HepG2 (cell line): ENCODE measurements around the gene JMJD4. TPM values are rescaled to one million over a fixed set of nuclear protein-coding genes. Genes with fewer than 3 reads are reported as not detected.

ENCODE experiments used
- ATAC-seq: fragments of 200-7000 bp; cut with Tn5 transposase; 3 replicates; pipeline ENCODE4 v1.9.1; 2020; ENCODE audit warnings: mild to moderate bottlenecking, moderate library complexity
- BruUV-seq: library from RNA; stranded (reverse); fragments of 400-500 nt; replicated peaks from 2 replicates; lab custom pipeline; 2021; lab: Mats Ljungman, UMichigan
- CTCF ChIA-PET: fragments of 300-600 bp; formaldehyde crosslinking; extraction: SDS; loops from one replicate; lab custom pipeline; 2021; ENCODE audit warnings: low total read pairs, inconsistent platforms, low intra/inter-chr PET ratio; lab: Yijun Ruan, JAX
- POLR2A ChIA-PET: fragments of 350-600 bp; sonication (Branson Sonifier 250); formaldehyde crosslinking; loops from one replicate; lab custom pipeline; 2020; ENCODE audit warnings: antibody characterized with exemption, inconsistent platforms; lab: Yijun Ruan, JAX
- DNase-seq: peaks from one replicate; pipeline ENCODE4 v3.0.0-alpha.2; 2015; ENCODE audit warnings: low spot score
- FAIRE-seq: peaks from 3 replicates; lab custom pipeline; 2011; peaks lifted over from hg19 to GRCh38; lab: Jason Lieb, UNC
- H2AFZ ChIP-seq: one replicate; pipeline ENCODE4 v1.6.1; 2011; ENCODE audit warnings: low read length, inconsistent platforms
- H3K27ac ChIP-seq: fragments of 300-600 bp; 3 replicates; pipeline ENCODE4 v1.8.0; 2011; ENCODE audit warnings: mixed run types, mild to moderate bottlenecking, mixed read lengths, low read length, inconsistent platforms; ENCODE audit not compliant: insufficient read depth; ENCODE audit errors: extremely low read length
- H3K27me3 ChIP-seq, 2 experiments: fragments of 200-600 bp in 1 of 2; 2 replicates in 1 of 2; 3 replicates in 1 of 2; pipeline versions ENCODE4 v1.6.0 to v1.8.0; 2011; ENCODE audit warnings: low read length in 2 of 2, mild to moderate bottlenecking in 2 of 2, moderate library complexity in 2 of 2, inconsistent platforms in 1 of 2; ENCODE audit not compliant: insufficient read depth in 2 of 2, control insufficient read depth in 1 of 2
- H3K36me3 ChIP-seq, 2 experiments: fragments of 200-600 bp in 1 of 2; replicated peaks in 1 of 2; 2 replicates in 1 of 2; 3 replicates in 1 of 2; pipeline versions ENCODE4 v1.5.1 to v1.8.0; 2011; ENCODE audit warnings: low read length in 2 of 2, inconsistent platforms in 1 of 2; ENCODE audit not compliant: insufficient read depth in 2 of 2, control insufficient read depth in 1 of 2
- H3K4me1 ChIP-seq: 2 replicates; pipeline ENCODE4 v1.5.1; 2012; ENCODE audit warnings: low read length, inconsistent platforms; ENCODE audit not compliant: insufficient read depth
- H3K4me2 ChIP-seq: 2 replicates; pipeline ENCODE4 v1.6.0; 2011; ENCODE audit warnings: low read depth, low read length, inconsistent platforms
- H3K4me3 ChIP-seq, 3 experiments: fragments of 200-600 bp in 1 of 3; sonication (generic), shearing (Covaris generic) in 1 of 3; replicated peaks in 1 of 3; 2 replicates each; pipeline ENCODE4 v1.5.1; 2011 to 2016; ENCODE audit warnings: low read length in 3 of 3, inconsistent platforms in 2 of 3, low read depth in 2 of 3, mild to moderate bottlenecking in 2 of 3, control low read depth in 1 of 3, mixed read lengths in 1 of 3; ENCODE audit not compliant: insufficient read depth in 1 of 3
- H3K79me2 ChIP-seq: one replicate; pipeline ENCODE4 v1.6.1; 2011; ENCODE audit warnings: low read length, inconsistent platforms; ENCODE audit not compliant: insufficient read depth
- H3K9ac ChIP-seq: 2 replicates; pipeline ENCODE4 v1.6.0; 2011; ENCODE audit warnings: mild to moderate bottlenecking, low read depth, low read length, inconsistent platforms; ENCODE audit not compliant: insufficient read depth
- H3K9me3 ChIP-seq: 2 replicates; pipeline ENCODE4 v1.5.1; 2012; ENCODE audit warnings: mild to moderate bottlenecking, low read length
- H4K20me1 ChIP-seq: 2 replicates; pipeline ENCODE4 v1.6.0; 2011; ENCODE audit warnings: inconsistent platforms, mild to moderate bottlenecking, low read length, moderate library complexity; ENCODE audit not compliant: insufficient read depth
- AGO2 ChIP-seq: fragments of 200-400 bp; formaldehyde crosslinking; optimal IDR thresholded peaks from 2 replicates; pipeline ENCODE3; 2017; ENCODE audit warnings: mild to moderate bottlenecking, low read depth, low read length, moderate library complexity
- CCDC6 ChIP-seq: sonication (generic); formaldehyde crosslinking; IDR thresholded peaks from 2 replicates; pipeline ENCODE4 v1.8.1; 2022; ENCODE audit warnings: mild to moderate bottlenecking, missing genetic modification reagents, moderate library complexity
- DNMT1 ChIP-seq: sonication (generic); formaldehyde crosslinking; IDR thresholded peaks from 2 replicates; pipeline ENCODE4 v1.5.1; 2020; ENCODE audit warnings: mild to moderate bottlenecking, missing genetic modification reagents
- HIC2 ChIP-seq: sonication (generic); formaldehyde crosslinking; IDR thresholded peaks from 2 replicates; pipeline ENCODE4 v1.9.0; 2022; ENCODE audit warnings: low read depth, missing genetic modification reagents
- HNRNPL ChIP-seq: fragments of 200-400 bp; formaldehyde crosslinking; IDR thresholded peaks from 2 replicates; pipeline ENCODE4 v1.6.1; 2017; ENCODE audit warnings: mild to moderate bottlenecking, low read depth, low read length
- PHF8 ChIP-seq: sonication (generic); formaldehyde crosslinking; IDR thresholded peaks from 2 replicates; pipeline ENCODE4 v1.5.0; 2020; ENCODE audit warnings: missing genetic modification reagents
- RBFOX2 ChIP-seq: fragments of 200-400 bp; formaldehyde crosslinking; IDR thresholded peaks from 2 replicates; pipeline ENCODE4 v1.6.1; 2017; ENCODE audit warnings: low read depth, mild to moderate bottlenecking, low read length
- TOPORS ChIP-seq: sonication (generic); formaldehyde crosslinking; IDR thresholded peaks from 2 replicates; pipeline ENCODE4 v1.8.0; 2023; ENCODE audit warnings: mild to moderate bottlenecking, missing genetic modification reagents
- ZNF484 ChIP-seq: sonication (generic); formaldehyde crosslinking; IDR thresholded peaks from 2 replicates; pipeline ENCODE4 v1.5.1; 2020; ENCODE audit warnings: mild to moderate bottlenecking, low read depth, missing genetic modification reagents, borderline replicate concordance
- ZNF574 ChIP-seq: sonication (generic); formaldehyde crosslinking; IDR thresholded peaks from 2 replicates; pipeline ENCODE4 v1.4.0; 2020; ENCODE audit warnings: missing genetic modification reagents
- ZNF644 ChIP-seq: IDR thresholded peaks from 2 replicates; pipeline ENCODE4 v1.6.1; 2016; ENCODE audit warnings: low read depth
- ZNF687 ChIP-seq: sonication (generic); formaldehyde crosslinking; IDR thresholded peaks from 2 replicates; pipeline ENCODE4 v1.5.1; 2020; ENCODE audit warnings: mild to moderate bottlenecking, missing genetic modification reagents, moderate library complexity
- WGBS: methylation state at CpG from one replicate; pipeline ENCODE4 v1.1.6; 2017; ENCODE audit warnings: low lambda C conversion rate; 5-methylcytosine and 5-hydroxymethylcytosine counted together
- in situ Hi-C: cut with HindIII; loops from 2 replicates; pipeline ENCODE4 v1.10.0; 2017; ENCODE audit warnings: low pct_unique_long_range_greater_than_20kb; ENCODE audit not compliant: extremely low pct_ligation_motif_present
- intact Hi-C: fragments of 100-400 bp; cut with micrococcal nuclease; formaldehyde crosslinking; loops from one replicate; pipeline ENCODE4 v1.10.0; 2022; ENCODE audit not compliant: unreplicated experiment
- polyA plus RNA-seq, 8 experiments: library from polyadenylated mRNA; depleted of rRNA in 3 of 8; stranded (reverse) in 7 of 8; unstranded in 1 of 8; fragments of >200 nt; fragmentation: Illumina TruSeq in 4 of 8; extraction: Trizol in 4 of 8; gene quantifications; 2 replicates each; pipeline versions ENCODE4 v1.2.1 to v1.2.3, GENCODE V29; 2011 to 2016; ENCODE audit warnings: low read depth in 4 of 8, missing spikeins in 1 of 8, mixed read lengths in 1 of 8; ENCODE audit not compliant: insufficient read depth in 1 of 8
- total RNA-seq, 5 experiments: library from RNA; depleted of rRNA; stranded (reverse); fragments of >200 nt; fragmentation: Illumina TruSeq; extraction: Trizol; gene quantifications; 2 replicates each; pipeline ENCODE4 v1.2.3, GENCODE V29; 2016; ENCODE audit warnings: low read depth in 1 of 5

JMJD4 gene
- total and polyA plus RNA-seq, 2 of the 13 experiments (the other 11 are each of a cell fraction or from before 2014, with no cell fraction given): 10.2 to 29.0 TPM

GRCh38 chr1:227730630-227731151 lies 4.4 kb downstream of the JMJD4 start:
- Histone ChIP-seq H3K4me2 (peak overlapping the region; percentile 55), H3K27me3 (no peaks in the 10 kb centered on the region; a peak in 1 of 5 replicates), H3K36me3 (peaks cover 4 to 9% of the 10 kb centered on the region in 2 experiments; a peak in 1 of 5 replicates), H3K4me3 (peak overlapping the region in 1 of 3 experiments; percentile 23; a peak in 1 of 6 replicates), H3K79me2 (peaks cover 14% of the 10 kb centered on the region), H4K20me1 (peaks cover 9% of the 10 kb centered on the region; the same call in 1 of the 2 replicates), H3K27ac (peak overlapping the region; percentile 32), H3K9me3 (no peaks in the 10 kb centered on the region), H3K9ac (no peak overlapping the region), H2AFZ (no peak overlapping the region), H3K4me1 (peaks cover 50% of the 10 kb centered on the region)
- no CpG with 5 or more reads among the region's 16 CpGs for WGBS
- no peak for FAIRE-seq
- in situ Hi-C loops (no loop called here), intact Hi-C loops (no loop called here)
- no TSS peak for BruUV-seq
- peak; percentile 21 for DNase-seq
- ChIA-PET POLR2A (no interaction called here), CTCF (no interaction called here)
- peak; percentile 2 for ATAC-seq
- TF ChIP-seq HNRNPL (0 out of 2 replicates have a peak, but pooled peaks have one; percentile 56), CCDC6 (CRISPR knock-in tag) (no peak), ZNF644 (no peak), AGO2 (peak; percentile 87), TOPORS (CRISPR knock-in tag) (0 out of 2 replicates have a peak, but pooled peaks have one; percentile 3), ZNF687 (CRISPR knock-in tag) (peak; percentile 49; the same call in 1 of the 2 replicates), DNMT1 (0 out of 2 replicates have a peak, but pooled peaks have one; percentile 59), ZNF484 (CRISPR knock-in tag) (no peak), PHF8 (CRISPR knock-in tag) (0 out of 2 replicates have a peak, but pooled peaks have one; percentile 18), RBFOX2 (peak; percentile 47; the same call in 1 of the 2 replicates), HIC2 (0 out of 2 replicates have a peak, but pooled peaks have one; percentile 36), ZNF574 (CRISPR knock-in tag) (peak; percentile 32; the same call in 1 of the 2 replicates)
